HG03025 (cell line): ENCODE results near the gene TPX2.

Experiments
- ATAC-seq: cut with Tn5 transposase; IDR thresholded peaks from one replicate; pipeline ENCODE4 v1.9.1; 2021; ENCODE audit warnings: mild to moderate bottlenecking, moderate library complexity; ENCODE audit not compliant: unreplicated experiment, low FRiP score

TPX2 gene

DNA sequence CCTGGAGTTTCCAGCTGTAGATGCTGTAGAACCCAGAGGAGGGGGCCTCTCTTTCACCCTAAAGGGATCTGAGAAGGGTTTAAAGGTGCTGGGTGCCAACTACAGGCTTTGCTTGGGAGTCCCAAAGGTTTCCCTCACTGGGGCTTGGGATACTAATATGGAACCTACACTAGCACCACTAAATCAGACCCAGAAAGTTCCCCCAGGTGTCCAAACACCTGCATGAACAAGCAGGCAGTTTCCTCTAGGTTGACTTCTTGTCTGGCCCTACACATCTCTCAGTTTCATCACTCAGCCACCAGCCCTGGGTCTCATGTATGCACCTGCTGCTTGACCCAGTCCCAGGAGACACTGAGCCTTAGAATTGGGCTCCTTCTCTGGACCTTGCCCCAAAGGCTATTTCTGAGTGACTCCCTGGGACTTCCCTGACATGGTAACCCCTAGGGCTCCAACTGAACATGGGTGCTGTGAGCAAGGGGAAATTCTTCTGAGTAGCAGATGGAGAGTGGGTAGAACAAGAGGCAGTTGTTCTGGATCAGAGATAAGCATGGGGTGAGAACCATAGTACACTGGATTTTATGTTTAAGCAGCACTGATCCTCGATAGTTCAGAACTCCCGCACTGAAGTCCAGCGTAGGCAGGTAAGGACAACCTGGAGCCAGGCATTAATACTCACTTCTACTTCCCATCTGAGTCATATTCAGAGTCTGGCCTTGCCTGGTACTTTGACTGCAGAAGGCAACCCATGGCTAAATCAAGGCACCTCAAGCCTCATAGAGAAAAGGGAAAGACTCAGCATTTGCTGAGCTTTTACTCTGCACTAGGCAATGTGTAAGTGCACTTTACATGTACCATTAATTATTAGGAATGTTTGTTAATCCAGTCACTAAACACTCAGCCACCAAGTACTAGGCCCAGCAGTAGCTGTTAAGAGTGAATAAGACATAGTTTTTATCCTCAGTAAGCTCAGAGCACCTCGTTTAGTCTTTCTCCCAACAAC, 33.2 kb upstream of the TPX2 start:
- ATAC-seq, result peak; percentile 81

DNA sequence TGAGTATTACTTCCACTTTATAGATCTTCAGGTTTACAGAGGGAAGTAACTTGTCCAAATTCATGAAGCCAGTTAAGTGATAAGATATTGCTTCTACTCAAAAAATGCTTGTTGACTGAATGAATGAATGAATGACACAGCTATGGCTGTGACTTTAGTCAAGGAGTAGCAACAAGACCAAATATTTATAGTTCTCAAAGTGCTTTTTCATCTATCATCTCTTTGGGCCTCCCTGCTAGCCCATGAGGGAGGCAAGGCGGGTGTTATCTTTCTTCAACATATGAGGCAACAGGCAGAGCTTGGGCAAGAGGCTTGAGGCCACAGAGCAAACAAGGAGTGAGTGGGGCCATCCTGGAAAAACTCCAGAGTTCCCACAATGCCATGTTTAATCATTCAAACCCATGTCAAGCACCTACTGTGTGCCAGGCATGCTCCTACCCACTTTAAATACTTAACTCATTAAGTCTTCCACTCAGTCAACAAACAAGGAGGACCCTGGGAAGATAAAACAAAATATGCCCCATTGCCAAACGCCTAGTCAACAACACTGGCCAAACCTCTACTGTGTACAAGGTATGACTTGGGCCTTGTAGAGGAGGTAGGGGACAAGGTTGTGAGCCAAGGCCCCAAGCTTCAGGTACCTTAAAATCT, 32.4 kb upstream of the TPX2 start:
- ATAC-seq, result no peak

DNA sequence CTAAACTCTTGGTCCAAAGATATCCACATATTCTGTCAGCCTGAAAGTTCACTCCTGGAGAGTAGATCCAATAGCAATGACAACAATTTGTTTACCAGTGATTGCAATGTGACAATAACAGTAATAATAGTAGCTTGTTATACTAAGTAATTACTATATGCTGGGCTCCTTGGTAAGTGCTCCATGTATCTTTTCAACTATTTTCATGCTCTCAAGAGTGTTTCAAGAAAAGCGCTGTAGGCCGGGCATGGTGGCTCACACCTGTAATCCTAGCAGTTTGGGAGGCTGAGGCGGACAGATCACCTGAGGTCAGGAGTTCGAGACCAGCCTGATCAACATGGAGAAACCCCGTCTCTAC, 31.9 kb upstream of the TPX2 start:
- ATAC-seq, result no peak

DNA sequence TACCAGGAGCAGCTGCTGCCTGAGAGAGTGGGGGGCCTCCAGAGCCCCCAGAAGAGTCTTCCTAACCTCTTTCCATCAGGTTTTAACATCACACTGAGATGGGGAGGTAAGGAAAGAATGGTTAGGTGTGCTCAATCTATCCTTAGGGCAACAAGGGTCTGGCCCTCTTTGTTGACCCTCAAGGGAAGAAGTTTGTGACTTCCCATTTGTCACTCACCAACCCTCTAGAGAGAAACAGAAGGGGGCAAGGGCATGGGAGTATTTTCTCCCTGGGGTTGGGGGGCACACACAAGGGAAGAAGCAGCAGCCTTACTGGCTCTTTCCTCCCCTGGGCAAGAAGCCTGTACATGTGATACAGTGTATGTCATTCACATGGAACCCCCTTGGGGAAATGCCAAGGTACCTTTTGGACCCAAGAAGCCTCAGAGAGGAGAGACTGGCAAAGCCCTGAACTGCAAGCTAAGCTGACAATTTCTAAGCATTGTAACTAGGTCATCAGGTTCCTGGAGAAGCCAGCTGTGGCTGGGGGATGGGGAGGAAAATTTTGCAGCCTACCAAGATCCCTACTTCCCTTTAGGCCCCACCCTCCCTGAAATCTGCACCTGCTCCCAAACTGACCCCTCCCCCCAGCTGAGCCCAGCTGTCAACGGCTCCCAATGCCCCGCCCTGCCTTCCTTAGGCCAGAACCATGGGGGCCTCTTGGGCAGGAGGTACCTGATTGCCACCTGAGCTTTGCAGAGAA, 30.9 kb upstream of the TPX2 start:
- ATAC-seq, result no peak

DNA sequence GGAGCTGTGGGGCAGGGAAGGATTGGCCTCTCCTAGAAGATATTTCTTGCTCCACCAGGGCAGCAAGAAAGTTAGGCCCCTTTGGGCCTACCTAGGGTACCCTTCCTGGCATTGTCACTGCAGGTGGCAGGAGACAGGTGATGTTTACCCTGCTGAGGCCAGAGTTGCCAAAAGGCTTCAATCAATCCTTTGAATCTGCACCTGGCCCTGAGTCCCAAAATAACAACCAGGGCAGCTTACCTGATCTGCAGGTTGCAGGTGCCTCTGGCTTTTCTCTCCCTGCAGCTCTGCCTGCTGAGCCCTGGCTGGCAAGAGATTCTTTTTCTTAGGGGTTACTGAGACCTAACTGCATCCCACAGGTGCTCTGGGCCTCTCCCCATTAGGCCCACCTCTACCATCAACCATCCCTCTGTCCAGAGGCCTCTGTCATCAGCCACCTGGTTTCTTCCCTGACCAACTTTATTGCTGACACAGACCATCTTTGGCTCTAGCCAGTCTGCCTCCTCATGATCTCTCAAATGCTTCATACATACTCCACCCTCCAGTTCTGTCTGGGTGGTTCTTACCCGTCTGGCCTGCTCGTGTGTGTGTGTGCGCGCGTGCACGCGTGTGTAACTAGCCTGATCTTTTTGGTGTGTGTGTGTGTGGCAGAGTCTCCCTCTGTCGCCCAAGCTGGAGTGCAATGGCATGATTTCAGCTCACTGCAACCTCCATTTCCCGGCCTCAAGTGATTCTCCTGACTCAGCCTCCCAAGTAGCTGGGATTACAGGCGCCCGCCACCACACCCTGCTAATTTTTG, 30.2 kb upstream of the TPX2 start:
- no peak for ATAC-seq

DNA sequence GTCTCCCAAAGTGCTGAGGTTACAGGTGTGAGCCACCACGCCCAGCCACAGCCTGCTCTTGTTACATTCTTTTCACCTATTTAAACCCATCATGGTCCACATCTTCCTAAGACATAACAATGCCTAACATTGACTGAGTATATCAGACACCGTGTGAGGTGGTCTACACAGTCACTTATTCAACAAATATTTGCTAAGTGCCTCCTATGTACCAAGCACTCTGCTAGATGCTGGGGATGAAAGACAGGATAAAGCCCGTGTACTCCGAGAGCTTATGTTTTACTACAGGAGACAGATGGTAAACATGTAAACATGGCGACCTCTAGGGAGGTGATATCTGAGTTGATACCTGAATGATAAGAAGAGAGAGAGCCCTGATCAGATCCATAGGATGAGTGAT, 29.2 kb upstream of the TPX2 start:
- no peak for ATAC-seq

DNA sequence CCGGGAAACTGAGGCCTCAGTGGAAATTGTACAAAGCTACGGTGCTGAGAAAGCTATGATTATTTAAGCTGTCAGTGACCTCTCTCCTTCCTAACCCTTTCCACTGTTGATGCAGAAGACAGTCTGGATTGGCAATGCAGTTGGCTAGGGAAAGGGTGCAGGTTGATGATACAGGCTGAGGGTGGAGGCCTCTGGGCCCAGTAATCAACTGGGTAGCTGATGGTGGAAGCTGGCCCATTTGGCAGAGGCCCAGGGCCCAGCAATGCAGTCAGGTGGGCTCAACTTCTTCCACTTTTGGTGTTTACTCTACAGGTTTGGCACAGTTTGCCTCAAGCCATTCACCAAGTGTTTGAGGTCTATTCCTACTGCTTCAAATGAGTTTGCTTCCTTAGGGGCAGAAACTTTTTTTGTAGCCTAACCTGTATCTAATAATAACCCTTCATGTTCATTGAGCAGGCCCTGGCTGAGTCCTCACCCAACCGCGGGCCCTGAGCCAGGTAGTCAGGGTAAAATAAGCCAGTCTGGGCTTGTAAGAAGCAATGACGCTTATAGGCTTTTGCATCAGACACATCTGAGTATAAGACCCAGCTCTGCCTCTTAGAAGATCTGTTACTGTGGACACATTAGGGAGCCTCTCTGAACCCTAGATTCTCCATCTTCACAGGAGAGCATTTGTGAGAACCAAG, 28.5 kb upstream of the TPX2 start:
- ATAC-seq, result no peak

DNA sequence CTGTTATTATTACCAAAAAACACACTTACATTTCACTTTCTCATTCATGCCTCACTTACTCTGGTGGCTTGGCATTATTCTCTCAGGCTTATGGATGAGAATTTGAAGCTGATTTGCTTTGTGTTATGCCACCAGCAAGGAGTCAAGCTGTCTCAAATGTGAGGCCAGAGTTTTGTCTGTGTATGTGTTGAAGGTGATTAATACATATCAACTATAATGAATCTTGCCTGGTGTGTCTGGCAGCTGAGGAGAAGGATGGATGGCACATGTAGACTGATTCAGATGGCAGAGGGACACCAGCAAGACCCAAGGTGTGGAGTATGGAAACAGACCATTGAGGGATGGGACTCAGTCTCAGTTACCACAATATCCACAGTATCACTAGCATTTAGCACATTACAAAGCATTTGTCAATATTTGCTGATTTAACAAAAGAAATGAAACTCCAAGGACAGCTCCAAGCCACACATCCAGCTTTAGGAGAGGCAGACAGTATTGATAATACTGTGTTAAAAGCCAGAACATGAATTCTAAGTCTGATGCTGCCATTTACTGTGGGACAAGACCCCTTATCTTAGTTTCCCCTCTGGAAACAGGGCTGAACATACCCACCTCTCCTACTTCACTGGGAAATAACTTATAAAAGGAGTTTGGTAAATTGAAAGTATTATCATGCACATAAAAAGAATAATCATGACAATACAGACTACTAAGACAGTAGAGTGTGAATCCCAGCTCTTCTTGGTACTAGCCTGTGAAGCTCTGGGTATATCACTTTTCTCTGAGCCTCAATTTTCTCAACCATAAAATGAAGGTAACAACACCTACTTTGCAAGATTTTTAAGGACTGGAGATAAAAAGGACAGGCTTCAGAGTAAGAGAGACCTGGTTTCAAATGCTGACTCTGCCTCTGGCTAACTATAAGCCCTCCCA, 27.6 kb upstream of the TPX2 start:
- no peak for ATAC-seq

DNA sequence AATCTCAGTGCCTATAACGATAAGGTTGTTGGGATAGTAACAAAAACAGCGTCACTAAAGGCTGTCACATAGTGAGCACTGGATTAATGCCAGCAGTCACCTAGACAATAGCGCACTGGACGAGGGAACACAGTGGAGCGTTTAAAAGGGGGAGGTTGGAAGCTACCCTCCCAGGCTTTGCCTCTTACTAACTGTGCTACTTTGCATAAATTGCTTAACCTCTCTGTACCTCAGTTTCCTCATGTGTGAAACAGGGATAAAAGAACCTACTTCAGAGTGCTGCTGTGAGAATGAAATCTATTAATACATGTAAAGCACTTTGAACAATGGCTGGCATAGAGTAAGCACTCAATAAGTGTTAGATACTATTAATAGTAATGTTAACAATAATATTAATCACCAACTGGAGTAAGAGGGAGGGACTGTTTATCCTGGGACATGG, 27.0 kb upstream of the TPX2 start:
- ATAC-seq, result no peak

DNA sequence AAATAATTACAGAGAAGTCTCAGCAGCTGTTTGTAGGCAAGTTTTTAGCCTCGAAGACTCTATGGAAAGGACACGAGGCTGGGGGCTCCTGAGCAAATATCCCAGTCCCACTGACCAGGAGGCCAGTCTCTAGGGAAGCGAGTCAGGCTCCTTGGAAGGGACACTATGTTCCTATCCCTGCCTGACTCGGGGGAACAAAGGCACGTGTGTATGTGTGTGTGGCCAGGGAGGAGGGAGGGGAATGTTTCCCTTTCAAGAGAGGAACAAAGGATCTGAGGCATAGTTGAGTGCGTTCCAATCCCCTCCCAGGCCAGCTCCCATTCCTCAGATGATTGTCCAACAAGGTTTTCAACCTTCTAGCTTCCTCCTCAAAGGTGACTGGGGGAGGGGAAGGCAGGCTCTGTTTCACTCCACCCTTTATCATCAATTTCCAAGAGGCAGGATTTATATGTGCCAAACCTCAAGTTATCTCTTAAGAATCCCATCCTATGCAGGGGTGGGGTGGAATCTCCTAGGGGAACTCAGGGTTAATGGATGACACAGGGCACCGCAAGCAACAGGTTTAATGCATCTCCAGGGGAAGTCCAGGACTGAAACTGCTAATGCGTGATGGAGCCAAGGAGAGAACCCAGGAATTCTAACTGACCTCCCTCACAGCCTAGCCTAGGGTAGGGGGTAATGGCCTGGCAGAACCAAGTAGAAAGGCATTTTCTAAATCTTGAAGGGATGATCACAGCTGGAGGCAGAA, 26.4 kb upstream of the TPX2 start:
- no peak for ATAC-seq

DNA sequence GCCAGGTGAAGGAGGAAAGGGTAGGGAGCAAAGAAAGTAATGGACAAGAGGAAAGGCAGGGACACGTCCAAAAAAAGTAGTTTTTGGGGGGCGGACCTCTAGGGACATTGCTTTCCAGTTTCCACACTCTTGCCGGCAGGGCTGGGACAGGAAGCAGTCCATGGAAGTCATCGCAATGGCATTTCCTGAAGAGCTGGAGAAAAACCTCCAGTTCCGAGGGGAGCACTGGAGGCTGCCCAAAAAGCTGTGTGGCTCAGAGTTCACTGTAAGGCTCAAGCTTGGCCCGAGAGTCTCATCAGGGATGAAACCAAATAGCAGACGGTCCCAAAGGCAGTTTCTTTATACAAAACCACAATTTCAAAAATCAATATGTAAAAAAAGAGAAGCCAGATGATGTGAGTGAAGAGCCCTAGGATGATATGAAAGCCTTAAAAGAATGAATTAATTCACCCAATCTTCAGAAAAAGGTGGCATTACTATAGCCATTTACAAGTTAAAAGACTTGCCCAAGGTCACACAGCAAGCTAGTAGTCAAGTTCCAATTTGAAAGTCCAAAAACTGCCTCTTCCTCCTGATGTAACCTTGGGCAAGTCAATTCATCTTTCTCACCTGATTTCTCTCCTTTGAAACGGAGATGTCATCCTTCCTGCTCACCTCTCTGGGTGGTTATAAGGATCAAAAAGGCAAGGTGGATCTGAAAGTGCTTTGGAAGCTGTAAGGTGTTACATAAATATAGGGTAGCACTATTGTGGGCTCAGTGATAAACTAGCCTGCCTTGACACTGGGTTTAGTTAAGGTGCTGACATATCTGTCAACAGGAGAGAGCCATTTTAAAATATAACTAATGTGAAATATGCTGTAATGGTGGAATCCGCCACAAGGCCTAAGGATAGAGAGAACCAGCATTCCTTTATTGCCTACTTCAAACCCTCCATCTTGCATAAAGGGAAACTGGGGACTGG, 25.5 kb upstream of the TPX2 start:
- ATAC-seq, result no peak

DNA sequence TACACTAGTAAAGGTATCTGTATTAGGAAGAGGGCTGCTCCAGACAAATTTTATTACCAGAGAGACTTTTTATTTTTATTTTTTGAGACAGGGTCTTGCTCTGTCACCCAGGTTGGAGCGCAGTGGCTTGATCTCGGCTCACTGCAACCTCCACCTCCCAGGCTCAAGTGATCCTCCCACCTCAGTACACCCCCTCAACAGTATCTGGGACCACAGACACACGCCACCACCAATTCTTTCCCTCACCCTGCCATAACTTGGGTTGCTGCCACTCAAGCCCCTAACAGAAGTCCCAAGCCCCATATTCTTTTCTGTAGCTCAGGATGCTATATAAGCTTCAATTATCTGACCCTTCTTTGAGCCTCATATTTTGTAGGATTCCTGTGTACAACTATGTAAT, 23.3 kb upstream of the TPX2 start:
- ATAC-seq, result no peak

DNA sequence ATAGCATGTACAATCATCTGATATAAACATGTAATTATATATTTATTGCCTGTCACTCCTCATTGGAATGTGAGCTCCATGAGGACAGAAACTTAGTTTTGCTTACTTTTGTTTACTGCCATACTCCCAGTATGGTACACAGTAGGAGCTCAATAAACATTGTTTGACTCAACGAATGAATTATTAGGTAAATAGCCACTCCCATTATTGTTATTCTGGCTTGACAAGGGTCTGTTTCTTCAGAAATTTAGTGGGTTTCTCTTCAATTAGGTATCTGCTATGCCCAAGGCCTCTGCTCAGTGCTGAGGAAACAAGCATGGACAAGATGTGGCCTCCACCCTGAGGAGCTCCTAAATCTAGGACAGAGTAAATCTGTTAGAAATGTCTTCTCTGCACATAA, 22.7 kb upstream of the TPX2 start:
- no peak for ATAC-seq

DNA sequence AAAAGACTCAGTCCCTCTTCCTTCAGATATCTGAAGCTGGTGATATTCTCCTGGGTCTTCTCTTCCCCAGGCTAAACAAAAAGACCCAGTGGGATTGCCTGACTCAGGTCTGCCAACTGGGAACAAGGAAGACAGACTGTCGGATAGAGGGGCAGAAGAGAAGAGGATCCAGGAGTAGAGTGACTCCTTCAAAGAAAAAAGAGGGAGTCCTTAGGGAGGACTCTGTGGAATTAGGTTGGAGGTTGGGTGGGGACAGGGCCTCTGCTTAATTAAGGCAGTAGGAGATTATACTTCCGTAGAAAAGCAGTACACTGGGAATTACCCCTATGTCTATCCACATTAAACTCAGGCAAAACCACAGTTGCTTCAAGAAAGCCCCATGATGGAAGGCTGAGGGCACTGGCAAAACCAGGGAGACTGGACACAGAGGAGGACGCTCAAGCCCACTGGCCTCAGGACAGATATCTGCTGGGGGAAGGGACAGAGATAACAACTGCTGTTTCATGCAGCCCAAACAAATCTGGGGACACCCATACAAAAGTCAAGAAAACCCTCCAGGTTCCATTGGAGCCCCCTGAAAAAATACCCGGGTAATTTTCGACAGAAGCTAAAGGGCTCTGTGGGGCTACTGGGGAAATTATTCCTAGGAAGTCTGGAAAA, 22.1 kb upstream of the TPX2 start:
- ATAC-seq, result no peak

DNA sequence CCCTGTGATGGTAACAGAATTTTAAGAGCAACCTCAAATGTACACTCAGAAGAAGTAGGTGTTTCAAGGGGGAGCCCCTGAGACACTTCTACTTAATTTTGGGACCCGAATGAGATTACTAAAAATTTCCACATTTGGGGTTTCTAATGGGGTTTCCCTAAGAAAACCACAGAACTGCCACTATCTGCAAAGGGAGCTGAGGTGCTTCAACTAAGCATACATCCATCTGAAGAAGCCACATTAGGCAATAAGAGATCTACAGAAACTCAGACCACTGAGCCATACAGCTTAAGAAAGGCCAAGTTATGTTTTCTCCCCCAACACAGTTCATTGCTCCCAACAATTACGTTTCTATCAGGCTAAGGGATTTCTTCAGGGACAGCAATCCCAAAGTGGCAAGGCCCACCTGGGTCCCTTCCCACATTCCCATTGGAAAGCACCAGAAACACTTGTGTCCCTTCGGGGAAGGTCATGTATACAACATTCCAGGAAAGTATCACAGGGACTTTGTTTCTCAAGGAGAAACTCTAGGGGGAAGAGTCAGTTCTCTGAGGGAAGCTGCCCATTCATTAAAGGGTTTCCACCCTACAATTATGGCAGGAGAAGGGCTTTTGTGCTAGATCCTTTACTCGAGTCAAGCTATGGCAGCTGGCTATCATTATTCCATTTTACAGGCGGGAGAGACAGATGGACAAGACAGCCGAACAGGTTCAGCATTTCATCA, 21.4 kb upstream of the TPX2 start:
- no peak for ATAC-seq
